ENCODE measurements around the gene GLTP. TPM values are rescaled to one million over a fixed set of nuclear protein-coding genes. Genes with fewer than 3 reads are reported as not detected.

GLTP gene
- total RNA-seq, 1 donor from 2014 or later = 28.2 TPM

- intact Hi-C loops (cut with micrococcal nuclease) = no loop called here
- Mint-ChIP-seq H3K9me3 (no peaks in the 10 kb centered on the region), H3K27ac (no peak overlapping the region), H3K4me1 (no peaks in the 10 kb centered on the region), H3K4me3 (no peak overlapping the region), H3K36me3 (ENCODE audit: low read depth) (no peaks in the 10 kb centered on the region), H3K27me3 (peaks cover 2% of the 10 kb centered on the region)
- no peak for DNase-seq
Measured at GRCh38 chr12:109822416-109822815, 57.9 kb downstream of the GLTP start.

GRCh38 chr12:109821968-109822367, 58.4 kb downstream of the GLTP start:
- H3K36me3 Mint-ChIP-seq (ENCODE audit: low read depth) = no peaks in the 10 kb centered on the region
- H3K27me3 Mint-ChIP-seq = peaks cover 2% of the 10 kb centered on the region
- H3K4me1 Mint-ChIP-seq = no peaks in the 10 kb centered on the region
- no peak for DNase-seq
- no peaks in the 10 kb centered on the region for H3K9me3 Mint-ChIP-seq
- no peak overlapping the region for H3K4me3 Mint-ChIP-seq
- intact Hi-C loops (cut with micrococcal nuclease) = no loop called here
- H3K27ac Mint-ChIP-seq = no peak overlapping the region

- no peak for DNase-seq
Measured at GRCh38 chr12:109820816-109821381, 59.4 kb downstream of the GLTP start.

GRCh38 chr12:109818905-109819500, 61.3 kb downstream of the GLTP start:
- DNase-seq = no peak
- Mint-ChIP-seq H3K27ac (no peak overlapping the region), H3K36me3 (ENCODE audit: low read depth) (no peaks in the 10 kb centered on the region), H3K27me3 (peaks cover 2% of the 10 kb centered on the region), H3K4me3 (no peak overlapping the region), H3K9me3 (no peaks in the 10 kb centered on the region), H3K4me1 (no peaks in the 10 kb centered on the region)
- intact Hi-C loops (cut with micrococcal nuclease) = no loop called here

More at GRCh38 chr12:109820816-109821381, 59.4 kb downstream of the GLTP start:
- H3K4me3 Mint-ChIP-seq = no peak overlapping the region
- H3K9me3 Mint-ChIP-seq = no peaks in the 10 kb centered on the region
- intact Hi-C loops (cut with micrococcal nuclease) = no loop called here
- H3K27me3 Mint-ChIP-seq = peaks cover 2% of the 10 kb centered on the region
- H3K36me3 Mint-ChIP-seq (ENCODE audit: low read depth) = no peaks in the 10 kb centered on the region
- no peak overlapping the region for H3K27ac Mint-ChIP-seq
- H3K4me1 Mint-ChIP-seq = no peaks in the 10 kb centered on the region

- H3K27ac Mint-ChIP-seq = no peak overlapping the region
- H3K9me3 Mint-ChIP-seq = no peaks in the 10 kb centered on the region
- H3K27me3 Mint-ChIP-seq = peaks cover 2% of the 10 kb centered on the region
- no peaks in the 10 kb centered on the region for H3K36me3 Mint-ChIP-seq (ENCODE audit: low read depth)
- H3K4me1 Mint-ChIP-seq = no peaks in the 10 kb centered on the region
- H3K4me3 Mint-ChIP-seq = no peak overlapping the region
- no peak for DNase-seq
- intact Hi-C loops (cut with micrococcal nuclease) = no loop called here
Measured at GRCh38 chr12:109818253-109818652, 62.1 kb downstream of the GLTP start.

- no peaks in the 10 kb centered on the region for H3K36me3 Mint-ChIP-seq (ENCODE audit: low read depth)
- H3K27me3 Mint-ChIP-seq = peaks cover 2% of the 10 kb centered on the region
Measured at GRCh38 chr12:109817627-109818231, 62.6 kb downstream of the GLTP start.

GRCh38 chr12:109816870-109817269, 63.5 kb downstream of the GLTP start:
- Mint-ChIP-seq H3K9me3 (no peaks in the 10 kb centered on the region), H3K36me3 (ENCODE audit: low read depth) (no peaks in the 10 kb centered on the region), H3K4me1 (no peaks in the 10 kb centered on the region), H3K27me3 (peaks cover 2% of the 10 kb centered on the region), H3K4me3 (no peak overlapping the region), H3K27ac (no peak overlapping the region)
- no peak for DNase-seq
- intact Hi-C loops (cut with micrococcal nuclease) = no loop called here

More at GRCh38 chr12:109817627-109818231, 62.6 kb downstream of the GLTP start:
- no peak for DNase-seq
- no peaks in the 10 kb centered on the region for H3K9me3 Mint-ChIP-seq
- no peak overlapping the region for H3K27ac Mint-ChIP-seq
- intact Hi-C loops (cut with micrococcal nuclease) = no loop called here
- H3K4me1 Mint-ChIP-seq = no peaks in the 10 kb centered on the region
- no peak overlapping the region for H3K4me3 Mint-ChIP-seq

- Mint-ChIP-seq H3K27ac (no peak overlapping the region), H3K4me1 (no peaks in the 10 kb centered on the region), H3K36me3 (ENCODE audit: low read depth) (no peaks in the 10 kb centered on the region), H3K9me3 (no peaks in the 10 kb centered on the region), H3K4me3 (no peak overlapping the region), H3K27me3 (peaks cover 2% of the 10 kb centered on the region)
- DNase-seq = no peak
- intact Hi-C loops (cut with micrococcal nuclease) = no loop called here
Measured at GRCh38 chr12:109815757-109816617, 64.4 kb downstream of the GLTP start.

- Mint-ChIP-seq H3K27me3 (peaks cover 2% of the 10 kb centered on the region), H3K4me3 (no peak overlapping the region), H3K36me3 (ENCODE audit: low read depth) (no peaks in the 10 kb centered on the region), H3K27ac (no peak overlapping the region), H3K9me3 (no peaks in the 10 kb centered on the region), H3K4me1 (no peaks in the 10 kb centered on the region)
- DNase-seq = no peak
- intact Hi-C loops (cut with micrococcal nuclease) = no loop called here
Measured at GRCh38 chr12:109815225-109815624, 65.1 kb downstream of the GLTP start.

- H3K9me3 Mint-ChIP-seq = no peaks in the 10 kb centered on the region
- H3K36me3 Mint-ChIP-seq (ENCODE audit: low read depth) = no peaks in the 10 kb centered on the region
- no peak overlapping the region for H3K27ac Mint-ChIP-seq
- intact Hi-C loops (cut with micrococcal nuclease) = no loop called here
- H3K4me1 Mint-ChIP-seq = no peaks in the 10 kb centered on the region
- H3K27me3 Mint-ChIP-seq = peaks cover 2% of the 10 kb centered on the region
- no peak overlapping the region for H3K4me3 Mint-ChIP-seq
- DNase-seq = no peak
Measured at GRCh38 chr12:109814600-109815150, 65.7 kb downstream of the GLTP start.

- no peak for DNase-seq
- Mint-ChIP-seq H3K27me3 (peaks cover 2% of the 10 kb centered on the region), H3K36me3 (ENCODE audit: low read depth) (no peaks in the 10 kb centered on the region), H3K9me3 (no peaks in the 10 kb centered on the region), H3K4me1 (no peaks in the 10 kb centered on the region), H3K4me3 (no peak overlapping the region), H3K27ac (no peak overlapping the region)
- intact Hi-C loops (cut with micrococcal nuclease) = no loop called here
Measured at GRCh38 chr12:109813810-109814416, 66.4 kb downstream of the GLTP start.

- H3K9me3 Mint-ChIP-seq = no peaks in the 10 kb centered on the region
- no peaks in the 10 kb centered on the region for H3K36me3 Mint-ChIP-seq (ENCODE audit: low read depth)
- H3K4me3 Mint-ChIP-seq = no peak overlapping the region
- no peaks in the 10 kb centered on the region for H3K27me3 Mint-ChIP-seq
- no peak for DNase-seq
- intact Hi-C loops (cut with micrococcal nuclease) = no loop called here
- no peaks in the 10 kb centered on the region for H3K4me1 Mint-ChIP-seq
- no peak overlapping the region for H3K27ac Mint-ChIP-seq
Measured at GRCh38 chr12:109811624-109811995, 68.7 kb downstream of the GLTP start.

GRCh38 chr12:109810954-109811623, 69.3 kb downstream of the GLTP start:
- intact Hi-C loops (cut with micrococcal nuclease) = no loop called here
- Mint-ChIP-seq H3K4me3 (no peak overlapping the region), H3K9me3 (no peaks in the 10 kb centered on the region), H3K27me3 (no peaks in the 10 kb centered on the region), H3K4me1 (no peaks in the 10 kb centered on the region), H3K27ac (no peak overlapping the region), H3K36me3 (ENCODE audit: low read depth) (no peaks in the 10 kb centered on the region)
- no peak for DNase-seq
